Right lobe of liver (tissue), 4 donors: ENCODE measurements around the gene ATP1A3.

Experiments
- POLR2A ChIP-seq: fragments of 450-650 bp; IDR thresholded peaks from one replicate; pipeline ENCODE4 v1.6.1; 2017; ENCODE audit warnings: antibody characterized with exemption, mild to moderate bottlenecking
- TF ChIP-seq, protein P1 (sequence below), 4 donors: fragments of 200-600 bp in 3 of 4; fragments of 450-650 bp in 1 of 4; IDR thresholded peaks; one replicate each; pipeline versions ENCODE4 v1.5.1 to v1.8.0; 2016 to 2022; ENCODE audit warnings: antibody characterized with exemption in 4 of 4, mild to moderate bottlenecking in 2 of 4
- donor health status: DM: no; HTN: no; CAD: no.
- donor health status: DM: no; HTN: no; CAD: no.
- donor health status: DM: no; HTN: yes; CAD: no.

DNA sequence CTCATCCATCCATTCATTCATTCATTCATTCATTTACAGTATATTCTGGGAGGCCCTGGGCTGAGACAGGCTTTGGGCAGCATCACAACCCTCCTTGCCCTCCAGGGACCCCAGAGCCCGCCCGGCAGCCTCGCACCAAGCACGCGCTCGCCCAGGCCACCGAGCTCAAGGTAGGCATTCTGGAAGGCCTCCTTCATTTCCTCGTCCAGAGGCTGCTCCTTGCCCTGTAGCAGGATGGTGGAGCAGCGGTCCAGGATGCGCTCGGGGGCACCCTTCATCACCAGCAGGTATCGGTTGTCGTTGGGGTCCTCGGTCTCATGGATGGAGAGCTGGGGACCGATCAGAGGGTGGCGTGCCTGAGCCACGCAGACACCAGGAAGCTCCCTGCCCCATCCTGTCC is 15.6 kb downstream of the ATP1A3 start:
- TF ChIP-seq, protein P1, sequence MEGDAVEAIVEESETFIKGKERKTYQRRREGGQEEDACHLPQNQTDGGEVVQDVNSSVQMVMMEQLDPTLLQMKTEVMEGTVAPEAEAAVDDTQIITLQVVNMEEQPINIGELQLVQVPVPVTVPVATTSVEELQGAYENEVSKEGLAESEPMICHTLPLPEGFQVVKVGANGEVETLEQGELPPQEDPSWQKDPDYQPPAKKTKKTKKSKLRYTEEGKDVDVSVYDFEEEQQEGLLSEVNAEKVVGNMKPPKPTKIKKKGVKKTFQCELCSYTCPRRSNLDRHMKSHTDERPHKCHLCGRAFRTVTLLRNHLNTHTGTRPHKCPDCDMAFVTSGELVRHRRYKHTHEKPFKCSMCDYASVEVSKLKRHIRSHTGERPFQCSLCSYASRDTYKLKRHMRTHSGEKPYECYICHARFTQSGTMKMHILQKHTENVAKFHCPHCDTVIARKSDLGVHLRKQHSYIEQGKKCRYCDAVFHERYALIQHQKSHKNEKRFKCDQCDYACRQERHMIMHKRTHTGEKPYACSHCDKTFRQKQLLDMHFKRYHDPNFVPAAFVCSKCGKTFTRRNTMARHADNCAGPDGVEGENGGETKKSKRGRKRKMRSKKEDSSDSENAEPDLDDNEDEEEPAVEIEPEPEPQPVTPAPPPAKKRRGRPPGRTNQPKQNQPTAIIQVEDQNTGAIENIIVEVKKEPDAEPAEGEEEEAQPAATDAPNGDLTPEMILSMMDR (IDR thresholded peaks at IDR 0.05), result no peak
- TF ChIP-seq POLR2A, result no peak
